PC-3 (cell line): ENCODE results near the gene SORL1.

ENCODE experiments used
- EZH2phosphoT487 ChIP-seq: fragments of 300-600 bp; sonication (generic); IDR thresholded peaks from 2 replicates; pipeline ENCODE4 v1.6.1; 2018; ENCODE audit warnings: mild to moderate bottlenecking, antibody characterized with exemption, low read length, borderline replicate concordance
- TF ChIP-seq, protein P1 (sequence below): fragments of 300-600 bp; sonication (generic); conservative IDR thresholded peaks from 2 replicates; pipeline ENCODE4 v1.5.1; 2017; ENCODE audit warnings: antibody characterized with exemption, low read depth, mild to moderate bottlenecking, low read length

DNA sequence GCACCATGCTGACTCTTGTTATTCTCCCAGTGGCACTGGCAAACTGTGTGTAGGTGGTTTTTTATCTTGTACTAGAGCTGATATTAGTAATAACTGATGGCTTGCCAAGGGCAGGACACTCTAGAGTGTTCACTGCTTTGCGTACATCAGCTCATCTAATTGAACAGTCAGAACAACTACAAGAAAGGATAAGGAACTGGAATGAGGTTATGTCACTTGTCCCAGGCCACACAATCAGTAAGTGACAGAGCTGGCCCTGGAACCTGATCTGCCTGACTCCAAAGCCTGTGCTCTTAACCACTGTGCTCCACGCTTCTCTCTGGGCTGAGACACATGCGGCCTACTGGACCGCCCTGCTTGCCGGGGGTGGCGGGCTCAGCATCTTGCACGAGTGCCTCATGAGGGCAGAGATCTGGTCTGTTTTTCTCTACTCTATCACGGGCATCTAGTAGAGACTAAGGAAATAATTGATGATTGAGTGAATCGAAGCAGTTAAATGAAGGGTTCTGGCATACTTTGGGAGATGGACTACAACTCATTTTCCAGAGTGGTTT, 156.5 kb downstream of the SORL1 start:
- TF ChIP-seq EZH2phosphoT487 = no peak
- TF ChIP-seq, protein P1, sequence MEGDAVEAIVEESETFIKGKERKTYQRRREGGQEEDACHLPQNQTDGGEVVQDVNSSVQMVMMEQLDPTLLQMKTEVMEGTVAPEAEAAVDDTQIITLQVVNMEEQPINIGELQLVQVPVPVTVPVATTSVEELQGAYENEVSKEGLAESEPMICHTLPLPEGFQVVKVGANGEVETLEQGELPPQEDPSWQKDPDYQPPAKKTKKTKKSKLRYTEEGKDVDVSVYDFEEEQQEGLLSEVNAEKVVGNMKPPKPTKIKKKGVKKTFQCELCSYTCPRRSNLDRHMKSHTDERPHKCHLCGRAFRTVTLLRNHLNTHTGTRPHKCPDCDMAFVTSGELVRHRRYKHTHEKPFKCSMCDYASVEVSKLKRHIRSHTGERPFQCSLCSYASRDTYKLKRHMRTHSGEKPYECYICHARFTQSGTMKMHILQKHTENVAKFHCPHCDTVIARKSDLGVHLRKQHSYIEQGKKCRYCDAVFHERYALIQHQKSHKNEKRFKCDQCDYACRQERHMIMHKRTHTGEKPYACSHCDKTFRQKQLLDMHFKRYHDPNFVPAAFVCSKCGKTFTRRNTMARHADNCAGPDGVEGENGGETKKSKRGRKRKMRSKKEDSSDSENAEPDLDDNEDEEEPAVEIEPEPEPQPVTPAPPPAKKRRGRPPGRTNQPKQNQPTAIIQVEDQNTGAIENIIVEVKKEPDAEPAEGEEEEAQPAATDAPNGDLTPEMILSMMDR = no peak
